GM08714 (cell line): ENCODE measurements around the gene GPR153.

ENCODE experiments used
- H3K4me3 ChIP-seq: fragments of 200-500 bp; sonication (Bioruptor generic); 2 replicates; pipeline ENCODE4 v1.5.1; 2014; ENCODE audit warnings: mild to moderate bottlenecking, low read length, inconsistent platforms
- ZNF274 ChIP-seq: IDR thresholded peaks from 2 replicates; pipeline ENCODE4 v1.6.1; 2012; ENCODE audit warnings: mild to moderate bottlenecking, low read depth, low read length

GPR153 gene

GRCh38 chr1:6279066-6279465, 18.2 kb upstream of the GPR153 start:
- no peak for TF ChIP-seq ZNF274
- no peak overlapping the region for H3K4me3 ChIP-seq

- TF ChIP-seq ZNF274, result no peak
- H3K4me3 ChIP-seq, result no peak overlapping the region
Observed at GRCh38 chr1:6278263-6278662, 17.4 kb upstream of the GPR153 start.

DNA sequence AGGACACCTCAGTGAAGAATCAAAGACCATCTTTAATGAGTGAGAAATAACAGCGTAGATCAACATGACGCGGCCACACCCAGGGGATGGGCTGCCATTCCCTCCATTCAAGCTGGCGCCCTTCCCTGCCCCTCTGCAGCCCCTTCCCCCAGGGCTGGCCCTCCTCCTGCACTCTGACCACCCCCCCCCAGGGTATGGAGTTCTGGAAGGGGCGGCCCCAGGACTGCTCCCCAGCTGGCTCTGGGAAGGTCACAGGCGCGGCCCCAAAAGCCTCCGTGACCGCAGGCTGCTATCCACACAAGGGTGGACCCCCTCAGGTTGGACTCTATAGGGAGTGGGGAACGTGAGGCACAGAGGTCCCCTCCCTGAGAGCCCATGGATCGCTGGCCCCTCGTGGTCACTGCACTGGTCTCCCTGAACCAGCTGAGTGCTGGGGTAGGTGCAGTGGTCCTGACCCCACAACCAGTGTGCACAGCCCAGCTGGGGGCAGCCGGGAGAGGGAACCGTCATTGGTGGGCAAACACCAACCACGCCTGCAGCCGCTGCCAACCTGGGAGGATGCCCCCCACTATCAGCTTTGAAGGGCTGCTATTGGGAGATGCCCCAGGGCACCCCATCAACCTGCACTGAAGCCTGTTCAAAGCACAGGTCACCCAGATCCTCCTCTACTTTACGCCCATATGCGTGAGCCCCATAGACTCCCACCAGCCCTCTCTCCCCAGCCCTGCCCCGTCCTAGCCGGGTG, 16.1 kb upstream of the GPR153 start:
- no peak overlapping the region for H3K4me3 ChIP-seq
- no peak for TF ChIP-seq ZNF274

GRCh38 chr1:6275826-6276782, 15.2 kb upstream of the GPR153 start:
- TF ChIP-seq ZNF274, result no peak
- H3K4me3 ChIP-seq, result no peak overlapping the region

- TF ChIP-seq ZNF274, result no peak
- no peak overlapping the region for H3K4me3 ChIP-seq
Observed at GRCh38 chr1:6274622-6275139, 13.8 kb upstream of the GPR153 start.

GRCh38 chr1:6274102-6274501, 13.2 kb upstream of the GPR153 start:
- no peak overlapping the region for H3K4me3 ChIP-seq
- TF ChIP-seq ZNF274, result no peak

GRCh38 chr1:6273380-6273891, 12.5 kb upstream of the GPR153 start:
- TF ChIP-seq ZNF274, result no peak
- H3K4me3 ChIP-seq, result no peak overlapping the region

- H3K4me3 ChIP-seq, result no peak overlapping the region
- TF ChIP-seq ZNF274, result no peak
Observed at GRCh38 chr1:6272868-6273267, 12.0 kb upstream of the GPR153 start.

DNA sequence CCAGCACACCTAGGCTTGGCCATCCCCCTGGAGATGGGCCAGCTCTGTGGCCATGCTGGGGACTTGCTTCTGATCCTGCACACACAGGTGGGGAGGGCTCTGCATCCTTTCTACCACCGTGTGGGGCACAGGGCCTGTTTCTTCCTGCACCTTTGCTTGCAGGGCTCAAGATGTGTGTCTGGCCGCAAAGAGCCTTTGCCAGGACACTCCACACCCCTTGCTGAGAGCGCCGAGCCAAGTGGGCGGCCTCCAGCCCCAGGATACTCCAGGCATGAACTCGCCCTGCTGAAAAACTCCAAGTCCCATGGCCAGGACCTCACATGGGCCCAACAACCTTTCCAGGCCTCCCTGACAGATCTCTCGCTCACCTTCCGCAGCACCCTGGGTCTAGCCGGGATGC, 11.6 kb upstream of the GPR153 start:
- H3K4me3 ChIP-seq, result no peak overlapping the region
- no peak for TF ChIP-seq ZNF274

DNA sequence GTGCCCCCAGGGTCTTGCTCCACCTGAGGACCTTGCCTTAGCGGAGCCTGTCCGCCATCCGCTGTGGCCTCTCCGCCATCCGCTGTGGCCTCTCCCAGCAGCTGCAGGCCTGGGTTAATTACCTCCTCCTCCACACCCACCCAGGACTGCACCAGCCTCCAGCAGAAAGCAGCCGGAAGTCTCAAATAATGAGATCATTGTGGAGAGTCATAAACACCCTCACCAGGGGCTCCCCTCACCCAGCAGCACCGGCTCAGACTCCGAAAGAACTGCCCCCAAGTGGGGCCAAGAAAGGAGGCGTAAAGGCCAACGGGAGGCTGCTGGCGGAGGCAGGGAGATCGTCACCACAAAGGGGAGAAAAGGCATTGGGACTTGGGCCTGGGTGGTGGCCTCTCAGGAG, 10.7 kb upstream of the GPR153 start:
- no peak overlapping the region for H3K4me3 ChIP-seq
- TF ChIP-seq ZNF274, result no peak

GRCh38 chr1:6271006-6271405, 10.1 kb upstream of the GPR153 start:
- H3K4me3 ChIP-seq, result no peak overlapping the region
- no peak for TF ChIP-seq ZNF274

DNA sequence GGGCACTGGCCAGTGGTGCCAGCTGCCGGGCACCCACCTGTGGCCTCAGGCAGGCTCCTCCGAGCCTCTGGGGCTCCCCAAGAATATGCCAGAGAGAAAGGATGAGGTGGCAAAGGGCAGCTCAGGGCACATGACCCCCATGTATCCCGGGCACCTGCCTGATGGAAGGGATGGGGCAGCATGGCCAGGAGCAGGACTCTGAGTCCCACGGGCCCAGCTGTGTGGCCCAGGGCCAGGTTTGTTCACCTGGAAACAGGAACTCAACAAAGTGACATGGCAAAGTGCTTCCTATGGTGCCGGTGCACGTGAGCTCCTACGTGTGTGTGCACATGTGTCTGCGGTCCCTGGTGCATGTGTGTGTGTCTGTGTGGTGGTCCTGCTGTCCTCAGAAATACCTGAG, 9.5 kb upstream of the GPR153 start:
- TF ChIP-seq ZNF274, result no peak
- H3K4me3 ChIP-seq, result no peak overlapping the region

DNA sequence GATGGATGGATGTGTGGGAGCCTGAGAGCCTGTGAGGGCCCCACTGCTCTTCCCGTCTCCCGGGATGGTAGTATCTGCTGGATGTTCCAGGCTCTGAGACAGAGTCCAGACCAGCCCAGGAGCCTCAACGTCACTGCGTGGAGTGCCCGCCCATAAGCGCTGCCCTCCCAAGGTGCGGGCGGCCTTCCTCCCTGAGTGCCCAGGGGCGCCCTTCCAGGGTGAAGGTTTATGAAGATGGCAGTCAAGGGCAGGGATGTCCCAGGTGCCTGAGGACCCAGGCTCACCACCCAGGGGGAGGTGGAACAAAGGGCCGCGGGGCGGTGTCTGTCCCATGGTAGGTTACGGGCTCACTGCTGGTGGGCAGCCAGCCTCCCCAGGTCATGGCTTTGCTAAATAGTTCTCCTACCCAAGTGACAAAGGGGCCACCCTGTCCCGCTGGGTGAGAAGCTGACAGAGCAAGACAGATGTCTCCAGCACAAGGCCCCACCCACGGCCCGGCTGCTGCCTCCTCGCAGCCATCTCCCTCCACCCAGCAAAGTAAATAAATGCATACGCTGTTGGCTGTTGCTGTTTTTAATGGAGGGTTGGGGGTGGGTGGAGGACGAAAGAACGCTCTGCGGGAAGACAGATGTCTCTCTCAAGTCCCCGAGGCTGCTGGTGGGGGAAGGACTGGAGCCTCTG, 9.0 kb upstream of the GPR153 start:
- TF ChIP-seq ZNF274, result no peak
- no peak overlapping the region for H3K4me3 ChIP-seq

GRCh38 chr1:6269296-6269695, 8.4 kb upstream of the GPR153 start:
- no peak for TF ChIP-seq ZNF274
- H3K4me3 ChIP-seq, result no peak overlapping the region
